Measurements from ENCODE around the gene IPO9.
A peak's percentile ranks its signal among the peaks of the same experiment; 100 is the strongest.

IPO9 gene

DNA sequence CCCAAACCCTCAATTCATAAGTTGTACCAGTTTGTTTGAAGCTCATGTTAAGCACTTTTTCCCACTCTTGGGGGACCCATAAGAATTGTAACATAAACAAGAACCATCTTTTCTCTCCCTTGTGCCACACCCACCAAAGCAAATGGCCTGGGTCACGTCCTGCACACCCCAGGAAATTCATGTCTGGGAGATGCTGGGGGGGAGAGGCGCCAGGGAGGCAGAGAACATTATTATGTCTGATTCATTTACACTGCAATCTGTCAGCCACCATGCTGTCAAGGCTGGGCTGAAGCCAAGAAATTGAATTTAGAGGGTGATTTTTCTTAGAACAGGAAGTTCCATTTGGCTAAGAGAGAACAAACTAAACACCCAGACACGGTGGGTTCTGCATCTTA lies 37.2 kb upstream of the IPO9 start:
- no peak for TF ChIP-seq JUND (IDR thresholded peaks at IDR 0.05; ENCODE audit: low read depth)
- no peak for DNase-seq (ENCODE audit: low read depth in 1 of 2, low spot score in 1 of 2)
- in situ Hi-C loops (cut with HindIII; ENCODE audit: low pct_unique_long_range_greater_than_20kb, low sequenced_read_pairs), result no loop called here

- in situ Hi-C loops (cut with HindIII; ENCODE audit: low pct_unique_long_range_greater_than_20kb, low sequenced_read_pairs), result no loop called here
- TF ChIP-seq JUND (IDR thresholded peaks at IDR 0.05; ENCODE audit: low read depth), result no peak
- peak; percentile 85 to 91 for DNase-seq (ENCODE audit: low read depth in 1 of 2, low spot score in 1 of 2)
These were observed 36.2 kb upstream of the IPO9 start for GRCh38 chr1:201792534-201793305.

- in situ Hi-C loops (cut with HindIII; ENCODE audit: low pct_unique_long_range_greater_than_20kb, low sequenced_read_pairs), result no loop called here
- no peak for DNase-seq (ENCODE audit: low read depth in 1 of 2, low spot score in 1 of 2)
- no peak for TF ChIP-seq JUND (IDR thresholded peaks at IDR 0.05; ENCODE audit: low read depth)
These were observed 35.5 kb upstream of the IPO9 start for GRCh38 chr1:201793306-201793925.

GRCh38 chr1:201795066-201795465 lies 33.9 kb upstream of the IPO9 start:
- DNase-seq (ENCODE audit: low read depth in 1 of 2, low spot score in 1 of 2), result peak in 1 of 2 experiments; percentile 36
- TF ChIP-seq JUND (IDR thresholded peaks at IDR 0.05; ENCODE audit: low read depth), result no peak
- in situ Hi-C loops (cut with HindIII; ENCODE audit: low pct_unique_long_range_greater_than_20kb, low sequenced_read_pairs), result no loop called here

DNA sequence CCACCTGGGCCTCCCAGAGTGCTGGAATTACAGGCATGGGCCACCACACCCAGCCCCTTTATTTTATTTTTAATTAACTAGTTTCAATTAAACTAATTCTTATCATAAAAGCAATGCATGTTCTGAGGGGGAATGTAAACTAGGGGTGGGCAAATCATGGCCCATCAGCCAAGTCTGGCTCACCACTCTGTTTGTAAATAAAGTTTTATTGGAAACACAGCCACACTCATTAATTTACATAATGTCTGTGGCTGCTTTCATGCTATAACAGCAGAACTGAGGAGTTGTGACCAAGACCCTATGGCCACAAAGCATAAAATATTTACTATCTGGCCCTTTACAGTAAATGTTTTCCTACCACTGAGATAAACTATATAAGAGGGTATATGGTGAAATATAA lies 28.7 kb upstream of the IPO9 start:
- in situ Hi-C loops (cut with HindIII; ENCODE audit: low pct_unique_long_range_greater_than_20kb, low sequenced_read_pairs), result no loop called here
- DNase-seq (ENCODE audit: low read depth in 1 of 2, low spot score in 1 of 2), result no peak
- TF ChIP-seq JUND (IDR thresholded peaks at IDR 0.05; ENCODE audit: low read depth), result no peak

GRCh38 chr1:201806801-201807200 lies 22.2 kb upstream of the IPO9 start:
- DNase-seq (ENCODE audit: low read depth in 1 of 2, low spot score in 1 of 2), result no peak
- no peak for TF ChIP-seq JUND (IDR thresholded peaks at IDR 0.05; ENCODE audit: low read depth)

DNA sequence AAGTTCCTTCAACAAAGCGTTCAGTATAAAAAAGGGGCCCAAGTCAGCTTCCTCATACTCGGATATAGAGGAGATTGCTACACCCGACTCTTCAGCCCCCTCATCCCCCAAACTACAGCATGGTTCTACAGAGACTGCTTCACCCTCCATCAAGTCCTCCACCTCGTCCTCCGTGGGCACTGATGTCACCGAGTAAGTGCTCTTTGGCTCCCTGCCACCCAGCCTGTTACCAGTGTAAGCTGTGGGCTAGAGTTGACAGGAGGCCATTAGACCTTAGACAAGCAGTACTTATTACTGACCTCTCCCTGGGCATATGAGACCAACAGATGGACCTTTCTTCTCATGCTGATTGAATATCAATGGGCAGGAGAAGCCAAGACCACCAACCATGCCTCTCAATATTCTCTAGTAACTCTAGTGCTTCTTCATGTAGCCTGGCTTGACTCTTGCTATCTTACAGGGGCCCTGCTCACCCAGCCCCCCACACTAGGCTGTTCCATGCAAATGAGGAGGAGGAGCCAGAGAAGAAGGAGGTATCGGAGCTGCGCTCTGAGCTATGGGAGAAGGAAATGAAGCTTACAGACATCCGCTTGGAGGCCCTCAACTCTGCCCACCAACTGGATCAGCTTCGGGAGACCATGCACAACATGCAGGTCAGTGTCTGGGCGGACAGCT lies 20.9 kb upstream of the IPO9 start:
- DNase-seq (ENCODE audit: low read depth in 1 of 2, low spot score in 1 of 2), result no peak
- in situ Hi-C loops (cut with HindIII; ENCODE audit: low pct_unique_long_range_greater_than_20kb, low sequenced_read_pairs), result no loop called here

More at GRCh38 chr1:201806801-201807200, 22.2 kb upstream of the IPO9 start:
- in situ Hi-C loops (cut with HindIII; ENCODE audit: low pct_unique_long_range_greater_than_20kb, low sequenced_read_pairs), result no loop called here

DNA sequence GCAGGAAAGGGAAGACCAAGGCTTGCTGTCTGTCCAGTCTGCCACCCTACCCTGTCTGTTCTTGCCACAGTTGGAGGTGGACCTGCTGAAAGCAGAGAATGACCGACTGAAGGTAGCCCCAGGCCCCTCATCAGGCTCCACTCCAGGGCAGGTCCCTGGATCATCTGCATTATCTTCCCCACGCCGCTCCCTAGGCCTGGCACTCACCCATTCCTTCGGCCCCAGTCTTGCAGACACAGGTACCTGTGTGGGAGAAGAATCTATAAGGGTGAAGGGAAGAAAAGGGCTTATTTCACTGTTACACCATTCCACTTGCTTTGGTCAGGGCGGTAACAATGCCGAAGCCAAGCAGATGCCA lies 20.3 kb upstream of the IPO9 start:
- no peak for TF ChIP-seq JUND (IDR thresholded peaks at IDR 0.05; ENCODE audit: low read depth)
- in situ Hi-C loops (cut with HindIII; ENCODE audit: low pct_unique_long_range_greater_than_20kb, low sequenced_read_pairs), result no loop called here

More for the DNA sequence above, 20.9 kb upstream of the IPO9 start:
- no peak for TF ChIP-seq JUND (IDR thresholded peaks at IDR 0.05; ENCODE audit: low read depth)

DNA sequence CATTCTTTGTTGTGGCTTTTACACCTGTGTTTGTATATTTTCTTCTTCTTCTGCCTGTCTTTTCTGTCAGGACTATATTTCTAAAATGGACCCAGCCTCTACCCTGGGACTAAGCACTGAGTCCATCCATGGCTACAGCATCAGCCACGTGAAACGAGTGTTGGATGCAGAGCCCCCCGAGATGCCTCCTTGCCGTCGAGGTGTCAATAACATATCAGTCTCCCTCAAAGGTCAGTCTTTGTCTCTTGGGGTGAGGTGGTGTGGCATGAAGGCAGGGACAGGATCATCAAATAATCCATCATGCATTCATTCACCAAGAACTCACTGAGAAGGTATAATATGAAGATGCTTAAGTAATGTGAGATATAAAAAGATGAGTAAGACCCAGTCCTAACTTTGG lies 19.1 kb upstream of the IPO9 start:
- DNase-seq (ENCODE audit: low read depth in 1 of 2, low spot score in 1 of 2), result no peak
- TF ChIP-seq JUND (IDR thresholded peaks at IDR 0.05; ENCODE audit: low read depth), result no peak
- in situ Hi-C loops (cut with HindIII; ENCODE audit: low pct_unique_long_range_greater_than_20kb, low sequenced_read_pairs), result no loop called here

More for the DNA sequence above, 20.3 kb upstream of the IPO9 start:
- no peak for DNase-seq (ENCODE audit: low read depth in 1 of 2, low spot score in 1 of 2)

DNA sequence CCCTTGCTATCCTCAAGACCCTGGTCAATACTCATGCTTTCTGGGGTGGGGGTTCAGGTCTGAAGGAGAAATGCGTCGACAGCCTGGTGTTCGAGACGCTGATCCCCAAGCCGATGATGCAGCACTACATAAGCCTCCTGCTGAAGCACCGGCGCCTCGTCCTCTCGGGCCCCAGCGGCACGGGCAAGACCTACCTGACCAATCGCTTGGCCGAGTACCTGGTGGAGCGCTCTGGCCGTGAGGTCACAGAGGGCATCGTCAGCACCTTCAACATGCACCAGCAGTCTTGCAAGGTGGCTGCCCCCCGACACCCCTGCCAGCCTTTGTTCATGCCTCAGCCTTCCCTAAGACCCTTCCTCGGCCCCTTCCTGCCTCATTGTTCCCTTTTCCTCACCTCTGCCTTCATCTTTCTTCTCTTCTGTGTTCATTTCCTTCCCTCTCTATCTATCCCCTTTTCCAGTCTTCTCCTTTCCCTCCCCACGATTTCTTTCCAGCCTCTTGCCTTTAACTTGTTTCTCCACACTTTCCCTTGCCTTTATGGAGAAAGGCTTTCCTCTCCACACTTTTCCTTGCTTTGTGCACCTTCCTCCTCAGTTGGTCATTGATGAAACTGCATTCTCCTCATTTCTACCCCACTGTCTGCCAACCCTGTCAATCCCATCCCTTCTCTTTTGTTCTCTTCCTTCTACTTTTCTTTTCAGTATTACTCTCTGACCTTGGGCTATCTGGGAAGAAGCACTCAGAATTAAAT lies 18.3 kb upstream of the IPO9 start:
- in situ Hi-C loops (cut with HindIII; ENCODE audit: low pct_unique_long_range_greater_than_20kb, low sequenced_read_pairs), result no loop called here
- no peak for TF ChIP-seq JUND (IDR thresholded peaks at IDR 0.05; ENCODE audit: low read depth)
- no peak for DNase-seq (ENCODE audit: low read depth in 1 of 2, low spot score in 1 of 2)

- DNase-seq (ENCODE audit: low read depth in 1 of 2, low spot score in 1 of 2), result no peak
- in situ Hi-C loops (cut with HindIII; ENCODE audit: low pct_unique_long_range_greater_than_20kb, low sequenced_read_pairs), result no loop called here
These were observed 15.7 kb upstream of the IPO9 start for GRCh38 chr1:201813226-201813625.

GRCh38 chr1:201816309-201816854 lies 12.6 kb upstream of the IPO9 start:
- in situ Hi-C loops (cut with HindIII; ENCODE audit: low pct_unique_long_range_greater_than_20kb, low sequenced_read_pairs), result no loop called here
- no peak for TF ChIP-seq JUND (IDR thresholded peaks at IDR 0.05; ENCODE audit: low read depth)

More at GRCh38 chr1:201813226-201813625, 15.7 kb upstream of the IPO9 start:
- no peak for TF ChIP-seq JUND (IDR thresholded peaks at IDR 0.05; ENCODE audit: low read depth)

More at GRCh38 chr1:201816309-201816854, 12.6 kb upstream of the IPO9 start:
- no peak for DNase-seq (ENCODE audit: low read depth in 1 of 2, low spot score in 1 of 2)

All from T47D (cell line).